KOPT-K1 (cell line): ENCODE measurements around the gene ABCC3.

Experiments
- H3K27ac ChIP-seq: fragments of 200-600 bp; sonication (generic); 2 replicates; pipeline ENCODE4 v1.5.1; 2016; ENCODE audit warnings: antibody characterized with exemption, mild to moderate bottlenecking, low read depth, low read length; ENCODE audit not compliant: poor library complexity, severe bottlenecking
- H3K36me3 ChIP-seq: fragments of 200-600 bp; sonication (generic); 2 replicates; pipeline ENCODE4 v1.5.1; 2017; ENCODE audit warnings: antibody characterized with exemption, mild to moderate bottlenecking, low read length, moderate library complexity; ENCODE audit not compliant: insufficient read depth
- H3K9me3 ChIP-seq: fragments of 200-600 bp; sonication (generic); 2 replicates; pipeline ENCODE4 v1.5.1; 2017; ENCODE audit warnings: antibody characterized with exemption, low read length, mild to moderate bottlenecking; ENCODE audit not compliant: insufficient read depth, poor library complexity, severe bottlenecking

The ABCC3 gene

GRCh38 chr17:50599606-50600005 lies 35.1 kb upstream of the ABCC3 start:
- H3K27ac ChIP-seq = no peak overlapping the region
- H3K36me3 ChIP-seq = no peaks in the 10 kb centered on the region
- no peaks in the 10 kb centered on the region for H3K9me3 ChIP-seq

- no peaks in the 10 kb centered on the region for H3K9me3 ChIP-seq
- no peaks in the 10 kb centered on the region for H3K36me3 ChIP-seq
- no peak overlapping the region for H3K27ac ChIP-seq
These were observed 32.8 kb upstream of the ABCC3 start for GRCh38 chr17:50601823-50602375.

- Histone ChIP-seq H3K9me3 (no peaks in the 10 kb centered on the region), H3K27ac (no peak overlapping the region), H3K36me3 (no peaks in the 10 kb centered on the region)
These were observed 31.8 kb upstream of the ABCC3 start for GRCh38 chr17:50602836-50603235.

- Histone ChIP-seq H3K36me3 (no peaks in the 10 kb centered on the region), H3K9me3 (no peaks in the 10 kb centered on the region), H3K27ac (no peak overlapping the region)
These were observed 31.3 kb upstream of the ABCC3 start for GRCh38 chr17:50603340-50603739.

- Histone ChIP-seq H3K36me3 (no peaks in the 10 kb centered on the region), H3K27ac (no peak overlapping the region), H3K9me3 (no peaks in the 10 kb centered on the region)
These were observed 30.2 kb upstream of the ABCC3 start for GRCh38 chr17:50604513-50604912.

- H3K9me3 ChIP-seq = no peaks in the 10 kb centered on the region
- H3K27ac ChIP-seq = no peak overlapping the region
- no peaks in the 10 kb centered on the region for H3K36me3 ChIP-seq
These were observed 29.3 kb upstream of the ABCC3 start for GRCh38 chr17:50605429-50605828.

GRCh38 chr17:50607522-50608175 lies 27.0 kb upstream of the ABCC3 start:
- Histone ChIP-seq H3K36me3 (no peaks in the 10 kb centered on the region), H3K27ac (no peak overlapping the region), H3K9me3 (no peaks in the 10 kb centered on the region)

GRCh38 chr17:50608700-50609379 lies 25.8 kb upstream of the ABCC3 start:
- Histone ChIP-seq H3K27ac (no peak overlapping the region), H3K9me3 (no peaks in the 10 kb centered on the region), H3K36me3 (no peaks in the 10 kb centered on the region)

GRCh38 chr17:50609380-50610074 lies 25.2 kb upstream of the ABCC3 start:
- Histone ChIP-seq H3K9me3 (no peaks in the 10 kb centered on the region), H3K27ac (no peak overlapping the region), H3K36me3 (no peaks in the 10 kb centered on the region)

GRCh38 chr17:50611634-50612033 lies 23.0 kb upstream of the ABCC3 start:
- no peak overlapping the region for H3K27ac ChIP-seq
- H3K36me3 ChIP-seq = no peaks in the 10 kb centered on the region
- H3K9me3 ChIP-seq = no peaks in the 10 kb centered on the region

GRCh38 chr17:50612281-50612680 lies 22.4 kb upstream of the ABCC3 start:
- Histone ChIP-seq H3K36me3 (no peaks in the 10 kb centered on the region), H3K9me3 (no peaks in the 10 kb centered on the region), H3K27ac (no peak overlapping the region)

- Histone ChIP-seq H3K36me3 (no peaks in the 10 kb centered on the region), H3K27ac (no peak overlapping the region), H3K9me3 (no peaks in the 10 kb centered on the region)
These were observed 21.4 kb upstream of the ABCC3 start for GRCh38 chr17:50613007-50613992.

GRCh38 chr17:50614471-50615051 lies 20.1 kb upstream of the ABCC3 start:
- no peak overlapping the region for H3K27ac ChIP-seq
- no peaks in the 10 kb centered on the region for H3K36me3 ChIP-seq
- no peaks in the 10 kb centered on the region for H3K9me3 ChIP-seq

- H3K27ac ChIP-seq = no peak overlapping the region
- no peaks in the 10 kb centered on the region for H3K9me3 ChIP-seq
- no peaks in the 10 kb centered on the region for H3K36me3 ChIP-seq
These were observed 18.9 kb upstream of the ABCC3 start for GRCh38 chr17:50615828-50616227.
